WTC11 (cell line): ENCODE measurements around the gene UBE3C. TPM values are rescaled to one million over a fixed set of nuclear protein-coding genes. Genes with fewer than 3 reads are reported as not detected.

Experiments
- ATAC-seq: fragments of 200-7000 bp; cut with Tn5 transposase; 2 replicates; pipeline ENCODE4 v1.10.0; 2021; ENCODE audit warnings: mild to moderate bottlenecking, moderate library complexity
- CTCF ChIA-PET: fragments of 300-600 bp; sonication (Branson Sonifier 250); formaldehyde crosslinking; loops from one replicate; lab custom pipeline; 2021; ENCODE audit warnings: antibody characterized with exemption; lab: Charles Lee
- POLR2A ChIA-PET: fragments of 350-600 bp; sonication (Branson Sonifier 250); formaldehyde crosslinking; loops from one replicate; lab custom pipeline; 2021; ENCODE audit warnings: antibody characterized with exemption; lab: Charles Lee
- DNase-seq: peaks from one replicate; pipeline ENCODE4 v3.0.0; 2021; ENCODE audit warnings: low spot score
- H3K27ac Mint-ChIP-seq: 2 replicates; pipeline ENCODE4 v1.8.0; 2021; ENCODE audit warnings: mixed read lengths
- H3K27me3 Mint-ChIP-seq: 2 replicates; pipeline ENCODE4 v1.8.0; 2021; ENCODE audit warnings: low read depth, mild to moderate bottlenecking, moderate library complexity, mixed read lengths
- H3K36me3 Mint-ChIP-seq: 2 replicates; pipeline ENCODE4 v1.8.0; 2021; ENCODE audit warnings: mixed read lengths
- H3K4me1 Mint-ChIP-seq: 2 replicates; pipeline ENCODE4 v1.8.0; 2022; ENCODE audit warnings: mixed read lengths
- H3K4me3 Mint-ChIP-seq: 2 replicates; pipeline ENCODE4 v1.8.0; 2021; ENCODE audit warnings: mild to moderate bottlenecking, moderate library complexity, mixed read lengths
- H3K9me3 Mint-ChIP-seq: 2 replicates; pipeline ENCODE4 v1.8.0; 2021; ENCODE audit warnings: mixed read lengths
- ATF1 ChIP-seq: sonication (generic); formaldehyde crosslinking; IDR thresholded peaks from 2 replicates; pipeline ENCODE4 v1.8.1; 2023; ENCODE audit warnings: mild to moderate bottlenecking, moderate library complexity, missing genetic modification reagents
- CBFB ChIP-seq: sonication (generic); formaldehyde crosslinking; IDR thresholded peaks from 2 replicates; pipeline ENCODE4 v1.8.1; 2022; ENCODE audit warnings: mild to moderate bottlenecking, low read depth, missing genetic modification reagents
- CREB1 ChIP-seq: sonication (generic); formaldehyde crosslinking; IDR thresholded peaks from 2 replicates; pipeline ENCODE4 v1.8.0; 2023; ENCODE audit warnings: mild to moderate bottlenecking, missing genetic modification reagents
- CREM ChIP-seq: sonication (generic); formaldehyde crosslinking; IDR thresholded peaks from 2 replicates; pipeline ENCODE4 v1.8.1; 2022; ENCODE audit warnings: mild to moderate bottlenecking, missing genetic modification reagents, moderate library complexity
- EMX1 ChIP-seq: fragments of 250-450 bp; sonication (Bioruptor Pico); IDR thresholded peaks from 2 replicates; pipeline ENCODE4 v1.8.0; 2021; ENCODE audit warnings: mild to moderate bottlenecking
- NFE2L1 ChIP-seq: sonication (generic); formaldehyde crosslinking; IDR thresholded peaks from 2 replicates; pipeline ENCODE4 v1.8.1; 2023; ENCODE audit warnings: missing genetic modification reagents
- OVOL2 ChIP-seq: fragments of 250-450 bp; sonication (Bioruptor Pico); IDR thresholded peaks from 2 replicates; pipeline ENCODE4 v1.9.0; 2021; ENCODE audit warnings: mild to moderate bottlenecking, borderline replicate concordance
- SMAD4 ChIP-seq: sonication (generic); formaldehyde crosslinking; IDR thresholded peaks from 2 replicates; pipeline ENCODE4 v1.8.0; 2022; ENCODE audit warnings: mild to moderate bottlenecking, missing genetic modification reagents
- SOX15 ChIP-seq: fragments of 250-450 bp; sonication (Bioruptor Pico); IDR thresholded peaks from 2 replicates; pipeline ENCODE4 v1.9.0; 2021; ENCODE audit warnings: mild to moderate bottlenecking
- SP1 ChIP-seq: sonication (generic); formaldehyde crosslinking; conservative IDR thresholded peaks from 2 replicates; pipeline ENCODE4 v1.8.1; 2022; ENCODE audit warnings: missing genetic modification reagents
- ZNF138 ChIP-seq: sonication (generic); formaldehyde crosslinking; conservative IDR thresholded peaks from 2 replicates; pipeline ENCODE4 v1.8.1; 2022; ENCODE audit warnings: mild to moderate bottlenecking, moderate library complexity, missing genetic modification reagents
- ZNF219 ChIP-seq: sonication (generic); formaldehyde crosslinking; IDR thresholded peaks from 2 replicates; pipeline ENCODE4 v1.8.0; 2023; ENCODE audit warnings: missing genetic modification reagents, mild to moderate bottlenecking, borderline replicate concordance
- ZNF232 ChIP-seq: sonication (generic); formaldehyde crosslinking; IDR thresholded peaks from 2 replicates; pipeline ENCODE4 v1.8.0; 2022; ENCODE audit warnings: mild to moderate bottlenecking, missing genetic modification reagents
- ZNF423 ChIP-seq: fragments of 250-450 bp; sonication (Bioruptor Pico); IDR thresholded peaks from 2 replicates; pipeline ENCODE4 v2.1.2; 2022; ENCODE audit warnings: mild to moderate bottlenecking, moderate library complexity
- ZNF671 ChIP-seq: fragments of 250-450 bp; sonication (Bioruptor Pico); IDR thresholded peaks from 2 replicates; pipeline ENCODE4 v1.8.0; 2021; ENCODE audit warnings: mild to moderate bottlenecking
- total RNA-seq: library from RNA; stranded (reverse); gene quantifications from 3 replicates; pipeline ENCODE4 v1.2.3, GENCODE V29; 2021
- TF ChIP-seq, protein P1 (sequence below): sonication (generic); formaldehyde crosslinking; IDR thresholded peaks from 2 replicates; pipeline ENCODE4 v1.8.1; 2023; ENCODE audit warnings: mild to moderate bottlenecking, missing genetic modification reagents, borderline replicate concordance
- TF ChIP-seq, protein P2 (sequence below): sonication (generic); formaldehyde crosslinking; IDR thresholded peaks from 2 replicates; pipeline ENCODE4 v1.8.1; 2023; ENCODE audit warnings: mild to moderate bottlenecking, missing genetic modification reagents
- TF ChIP-seq, protein P3 (sequence below): sonication (generic); formaldehyde crosslinking; IDR thresholded peaks from 2 replicates; pipeline ENCODE4 v1.8.0; 2023; ENCODE audit warnings: missing genetic modification reagents
- TF ChIP-seq, protein P4 (sequence below): sonication (generic); formaldehyde crosslinking; IDR thresholded peaks from 2 replicates; pipeline ENCODE4 v1.8.0; 2022; ENCODE audit warnings: mild to moderate bottlenecking, missing genetic modification reagents
- TF ChIP-seq, protein P5 (sequence below): sonication (generic); formaldehyde crosslinking; IDR thresholded peaks from 2 replicates; pipeline ENCODE4 v1.8.1; 2023; ENCODE audit warnings: mild to moderate bottlenecking, missing genetic modification reagents, moderate library complexity
- TF ChIP-seq, protein P6 (sequence below): fragments of 250-450 bp; sonication (Bioruptor Pico); conservative IDR thresholded peaks from 2 replicates; pipeline ENCODE4 v1.9.0; 2021; ENCODE audit warnings: mild to moderate bottlenecking

The UBE3C gene
- total RNA-seq, 1 experiment from 2014 or later: 59.7 TPM

DNA sequence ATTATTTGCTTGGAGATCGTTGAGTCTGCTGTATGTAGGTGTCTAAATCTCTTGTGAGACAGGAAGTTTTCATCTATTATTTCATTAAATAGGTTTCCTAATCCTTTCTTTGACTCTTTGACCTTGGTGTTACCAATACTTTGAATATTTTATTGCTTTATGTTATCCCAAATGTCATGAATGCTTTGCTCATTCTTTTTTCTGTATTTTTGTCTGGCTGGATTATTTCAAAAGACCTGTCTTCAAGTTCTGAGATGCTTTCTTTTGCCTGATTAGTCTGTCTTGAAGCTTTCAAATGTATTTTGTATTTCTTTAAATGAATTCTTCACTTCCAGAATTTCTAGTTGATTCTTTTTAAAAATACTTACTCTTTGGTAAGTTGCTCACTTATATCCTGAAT lies 27.3 kb downstream of the UBE3C start (continued):
- TF ChIP-seq CBFB (CRISPR knock-in tag): no peak
- no peak for TF ChIP-seq ZNF138 (CRISPR knock-in tag)

DNA sequence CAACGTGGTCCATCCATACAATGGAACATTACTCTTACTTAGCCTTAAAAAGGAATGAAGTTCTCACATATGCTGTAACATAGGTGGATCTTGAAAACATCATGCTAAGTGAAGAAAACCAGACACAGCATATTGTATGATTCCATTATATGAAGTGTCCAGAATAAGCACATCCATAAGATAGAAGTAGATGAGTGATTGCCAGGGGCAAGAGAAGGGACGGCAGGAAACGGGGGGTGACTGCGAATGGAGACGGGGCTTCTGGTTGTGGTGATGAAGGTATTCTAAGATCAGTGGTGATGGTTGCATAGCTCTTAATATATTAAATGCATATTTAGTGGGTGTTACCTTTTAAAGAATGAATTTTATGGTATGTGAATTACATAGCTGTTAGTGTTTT lies 29.8 kb downstream of the UBE3C start:
- CTCF ChIA-PET: no interaction called here
- TF ChIP-seq NFE2L1 (CRISPR knock-in tag) (no peak), SP1 (CRISPR knock-in tag) (no peak)
- TF ChIP-seq, all 79 proteins: peak for 0
- Mint-ChIP-seq H3K4me3 (no peak overlapping the region), H3K9me3 (no peaks in the 10 kb centered on the region), H3K27me3 (no peaks in the 10 kb centered on the region), H3K36me3 (peaks cover 67% of the 10 kb centered on the region), H3K27ac (peak overlapping the region; percentile 51; the same call in 1 of the 2 replicates), H3K4me1 (no peaks in the 10 kb centered on the region)
- ATAC-seq (no peak), DNase-seq (no peak)
- POLR2A ChIA-PET: no interaction called here

DNA sequence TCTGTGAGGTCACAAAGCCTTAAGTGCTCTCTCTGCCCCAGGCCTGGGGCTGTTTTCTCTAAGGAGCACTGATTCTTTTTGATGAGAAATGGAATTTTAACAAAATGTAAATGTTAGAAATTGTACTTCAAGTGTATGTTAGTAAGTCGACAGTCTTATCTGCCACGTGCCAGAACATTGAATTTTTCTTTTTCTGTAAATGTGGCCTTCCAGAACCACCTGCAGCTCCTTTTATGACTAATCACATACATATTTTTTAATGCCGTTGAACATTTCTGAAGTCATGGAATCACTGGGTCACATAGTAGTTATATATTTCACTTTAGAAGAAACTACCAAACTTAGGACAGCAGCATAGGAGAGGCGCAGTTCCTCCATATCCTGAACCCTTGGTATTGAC lies 38.0 kb downstream of the UBE3C start:
- peaks cover 69% of the 10 kb centered on the region for H3K36me3 Mint-ChIP-seq
- no peak for TF ChIP-seq OVOL2
- TF ChIP-seq, protein P1, sequence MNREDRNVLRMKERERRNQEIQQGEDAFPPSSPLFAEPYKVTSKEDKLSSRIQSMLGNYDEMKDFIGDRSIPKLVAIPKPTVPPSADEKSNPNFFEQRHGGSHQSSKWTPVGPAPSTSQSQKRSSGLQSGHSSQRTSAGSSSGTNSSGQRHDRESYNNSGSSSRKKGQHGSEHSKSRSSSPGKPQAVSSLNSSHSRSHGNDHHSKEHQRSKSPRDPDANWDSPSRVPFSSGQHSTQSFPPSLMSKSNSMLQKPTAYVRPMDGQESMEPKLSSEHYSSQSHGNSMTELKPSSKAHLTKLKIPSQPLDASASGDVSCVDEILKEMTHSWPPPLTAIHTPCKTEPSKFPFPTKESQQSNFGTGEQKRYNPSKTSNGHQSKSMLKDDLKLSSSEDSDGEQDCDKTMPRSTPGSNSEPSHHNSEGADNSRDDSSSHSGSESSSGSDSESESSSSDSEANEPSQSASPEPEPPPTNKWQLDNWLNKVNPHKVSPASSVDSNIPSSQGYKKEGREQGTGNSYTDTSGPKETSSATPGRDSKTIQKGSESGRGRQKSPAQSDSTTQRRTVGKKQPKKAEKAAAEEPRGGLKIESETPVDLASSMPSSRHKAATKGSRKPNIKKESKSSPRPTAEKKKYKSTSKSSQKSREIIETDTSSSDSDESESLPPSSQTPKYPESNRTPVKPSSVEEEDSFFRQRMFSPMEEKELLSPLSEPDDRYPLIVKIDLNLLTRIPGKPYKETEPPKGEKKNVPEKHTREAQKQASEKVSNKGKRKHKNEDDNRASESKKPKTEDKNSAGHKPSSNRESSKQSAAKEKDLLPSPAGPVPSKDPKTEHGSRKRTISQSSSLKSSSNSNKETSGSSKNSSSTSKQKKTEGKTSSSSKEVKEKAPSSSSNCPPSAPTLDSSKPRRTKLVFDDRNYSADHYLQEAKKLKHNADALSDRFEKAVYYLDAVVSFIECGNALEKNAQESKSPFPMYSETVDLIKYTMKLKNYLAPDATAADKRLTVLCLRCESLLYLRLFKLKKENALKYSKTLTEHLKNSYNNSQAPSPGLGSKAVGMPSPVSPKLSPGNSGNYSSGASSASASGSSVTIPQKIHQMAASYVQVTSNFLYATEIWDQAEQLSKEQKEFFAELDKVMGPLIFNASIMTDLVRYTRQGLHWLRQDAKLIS (CRISPR knock-in tag): no peak
- TF ChIP-seq SMAD4 (CRISPR knock-in tag): no peak

DNA sequence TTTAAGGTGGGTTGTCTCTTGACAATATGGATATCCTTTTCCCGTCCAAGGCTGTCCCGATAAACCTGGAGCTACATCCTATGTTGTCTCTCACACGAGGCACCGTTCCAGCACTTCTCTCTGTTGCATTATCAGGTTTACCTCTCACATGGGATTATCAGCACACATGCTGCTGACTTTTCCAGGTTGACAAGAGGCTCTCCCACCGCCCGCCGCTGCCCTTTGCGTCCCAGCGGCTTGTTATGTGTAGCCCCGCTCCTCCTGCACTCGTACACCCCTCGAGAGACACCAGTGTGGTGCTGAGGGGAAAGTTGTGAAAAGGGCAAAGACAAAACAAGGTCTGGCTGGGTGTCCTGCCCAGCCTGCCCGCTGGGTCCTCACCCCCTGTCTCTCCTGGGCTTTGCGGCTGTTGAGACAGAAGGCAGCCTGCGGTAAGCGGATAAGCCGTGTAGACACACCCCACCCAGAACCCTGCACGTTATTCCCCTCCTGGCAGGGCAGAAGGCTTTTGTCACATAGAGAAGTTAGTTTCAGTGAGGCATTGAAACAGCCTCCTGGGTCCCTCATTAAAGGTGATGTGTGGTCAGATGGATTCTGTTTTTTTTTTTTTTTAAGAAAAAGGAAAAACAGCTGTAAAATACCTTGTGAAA lies 38.7 kb downstream of the UBE3C start:
- Mint-ChIP-seq H3K4me1 (no peaks in the 10 kb centered on the region), H3K4me3 (no peak overlapping the region), H3K27ac (no peak overlapping the region), H3K9me3 (no peaks in the 10 kb centered on the region), H3K36me3 (peaks cover 74% of the 10 kb centered on the region), H3K27me3 (no peaks in the 10 kb centered on the region)
- DNase-seq (no peak), ATAC-seq (no peak)
- ChIA-PET CTCF (no interaction called here), POLR2A (no interaction called here)
- TF ChIP-seq, protein P2, sequence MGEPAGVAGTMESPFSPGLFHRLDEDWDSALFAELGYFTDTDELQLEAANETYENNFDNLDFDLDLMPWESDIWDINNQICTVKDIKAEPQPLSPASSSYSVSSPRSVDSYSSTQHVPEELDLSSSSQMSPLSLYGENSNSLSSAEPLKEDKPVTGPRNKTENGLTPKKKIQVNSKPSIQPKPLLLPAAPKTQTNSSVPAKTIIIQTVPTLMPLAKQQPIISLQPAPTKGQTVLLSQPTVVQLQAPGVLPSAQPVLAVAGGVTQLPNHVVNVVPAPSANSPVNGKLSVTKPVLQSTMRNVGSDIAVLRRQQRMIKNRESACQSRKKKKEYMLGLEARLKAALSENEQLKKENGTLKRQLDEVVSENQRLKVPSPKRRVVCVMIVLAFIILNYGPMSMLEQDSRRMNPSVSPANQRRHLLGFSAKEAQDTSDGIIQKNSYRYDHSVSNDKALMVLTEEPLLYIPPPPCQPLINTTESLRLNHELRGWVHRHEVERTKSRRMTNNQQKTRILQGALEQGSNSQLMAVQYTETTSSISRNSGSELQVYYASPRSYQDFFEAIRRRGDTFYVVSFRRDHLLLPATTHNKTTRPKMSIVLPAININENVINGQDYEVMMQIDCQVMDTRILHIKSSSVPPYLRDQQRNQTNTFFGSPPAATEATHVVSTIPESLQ (CRISPR knock-in tag): no peak
- TF ChIP-seq SOX15 (CRISPR knock-in tag): no peak
- TF ChIP-seq, protein P3, sequence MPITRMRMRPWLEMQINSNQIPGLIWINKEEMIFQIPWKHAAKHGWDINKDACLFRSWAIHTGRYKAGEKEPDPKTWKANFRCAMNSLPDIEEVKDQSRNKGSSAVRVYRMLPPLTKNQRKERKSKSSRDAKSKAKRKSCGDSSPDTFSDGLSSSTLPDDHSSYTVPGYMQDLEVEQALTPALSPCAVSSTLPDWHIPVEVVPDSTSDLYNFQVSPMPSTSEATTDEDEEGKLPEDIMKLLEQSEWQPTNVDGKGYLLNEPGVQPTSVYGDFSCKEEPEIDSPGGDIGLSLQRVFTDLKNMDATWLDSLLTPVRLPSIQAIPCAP (CRISPR knock-in tag): no peak
- no peak for TF ChIP-seq EMX1
- no peak for TF ChIP-seq ZNF671
- no peak for TF ChIP-seq CREM (CRISPR knock-in tag)
- no peak for TF ChIP-seq ZNF232 (CRISPR knock-in tag)
- no peak for TF ChIP-seq CREB1 (CRISPR knock-in tag)
- TF ChIP-seq, protein P4, sequence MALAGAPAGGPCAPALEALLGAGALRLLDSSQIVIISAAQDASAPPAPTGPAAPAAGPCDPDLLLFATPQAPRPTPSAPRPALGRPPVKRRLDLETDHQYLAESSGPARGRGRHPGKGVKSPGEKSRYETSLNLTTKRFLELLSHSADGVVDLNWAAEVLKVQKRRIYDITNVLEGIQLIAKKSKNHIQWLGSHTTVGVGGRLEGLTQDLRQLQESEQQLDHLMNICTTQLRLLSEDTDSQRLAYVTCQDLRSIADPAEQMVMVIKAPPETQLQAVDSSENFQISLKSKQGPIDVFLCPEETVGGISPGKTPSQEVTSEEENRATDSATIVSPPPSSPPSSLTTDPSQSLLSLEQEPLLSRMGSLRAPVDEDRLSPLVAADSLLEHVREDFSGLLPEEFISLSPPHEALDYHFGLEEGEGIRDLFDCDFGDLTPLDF (CRISPR knock-in tag): no peak
- no peak for TF ChIP-seq ZNF423 (CRISPR knock-in tag)
- TF ChIP-seq ATF1 (CRISPR knock-in tag): no peak
- no peak for TF ChIP-seq ZNF219 (CRISPR knock-in tag)
- TF ChIP-seq, protein P5, sequence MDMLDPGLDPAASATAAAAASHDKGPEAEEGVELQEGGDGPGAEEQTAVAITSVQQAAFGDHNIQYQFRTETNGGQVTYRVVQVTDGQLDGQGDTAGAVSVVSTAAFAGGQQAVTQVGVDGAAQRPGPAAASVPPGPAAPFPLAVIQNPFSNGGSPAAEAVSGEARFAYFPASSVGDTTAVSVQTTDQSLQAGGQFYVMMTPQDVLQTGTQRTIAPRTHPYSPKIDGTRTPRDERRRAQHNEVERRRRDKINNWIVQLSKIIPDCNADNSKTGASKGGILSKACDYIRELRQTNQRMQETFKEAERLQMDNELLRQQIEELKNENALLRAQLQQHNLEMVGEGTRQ (CRISPR knock-in tag): no peak
- TF ChIP-seq, protein P6, sequence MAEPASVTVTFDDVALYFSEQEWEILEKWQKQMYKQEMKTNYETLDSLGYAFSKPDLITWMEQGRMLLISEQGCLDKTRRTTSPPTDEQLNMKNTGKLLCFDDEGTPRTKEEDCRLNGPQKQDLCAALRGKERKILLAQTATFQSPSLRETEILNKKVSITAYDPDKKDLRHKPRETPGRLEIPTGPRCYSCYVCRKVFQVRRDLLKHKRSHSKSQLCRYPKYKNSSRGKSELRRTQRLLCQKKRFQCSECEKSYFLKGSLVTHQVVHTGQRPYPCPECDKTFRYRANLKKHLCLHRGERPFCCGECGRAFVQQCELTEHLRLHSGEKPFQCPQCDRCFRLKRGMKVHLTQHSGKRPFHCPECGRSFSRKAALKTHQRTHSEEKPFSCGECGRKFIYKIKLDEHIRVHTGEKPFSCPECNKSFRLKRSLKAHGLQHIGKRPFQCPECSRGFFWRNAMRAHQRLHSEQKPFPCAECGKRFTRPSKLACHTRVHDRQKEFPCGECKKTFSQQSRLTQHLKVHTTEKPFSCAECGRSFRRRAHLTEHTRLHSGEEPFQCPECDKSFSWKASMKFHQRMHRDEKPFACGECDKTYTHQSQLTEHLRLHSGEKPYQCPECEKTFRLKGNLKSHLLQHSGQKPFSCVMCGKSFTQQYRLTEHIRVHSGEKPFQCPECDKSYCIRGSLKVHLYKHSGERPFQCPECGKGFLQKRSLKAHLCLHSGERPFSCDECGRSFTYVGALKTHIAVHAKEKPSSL (CRISPR knock-in tag): no peak

More for the DNA sequence above, 38.0 kb downstream of the UBE3C start:
- CTCF ChIA-PET: no interaction called here
- ATAC-seq: no peak
- H3K4me3 Mint-ChIP-seq: no peak overlapping the region
- H3K27ac Mint-ChIP-seq: no peak overlapping the region
- no peaks in the 10 kb centered on the region for H3K27me3 Mint-ChIP-seq
- no peak for DNase-seq
- POLR2A ChIA-PET: no interaction called here
- H3K4me1 Mint-ChIP-seq: no peaks in the 10 kb centered on the region
- no peaks in the 10 kb centered on the region for H3K9me3 Mint-ChIP-seq
